HepG2 (cell line): ENCODE results near the gene FAM50A. TPM values are rescaled to one million over a fixed set of nuclear protein-coding genes. Genes with fewer than 3 reads are reported as not detected.
A peak's percentile ranks its signal among the peaks of the same experiment; 100 is the strongest.

Experiments
- DZIP1 ChIP-seq: sonication (generic); formaldehyde crosslinking; IDR thresholded peaks from 2 replicates; pipeline ENCODE4 v1.5.0; 2020; ENCODE audit warnings: mild to moderate bottlenecking, missing genetic modification reagents
- FOXK2 ChIP-seq: fragments of 450-650 bp; IDR thresholded peaks from 2 replicates; pipeline ENCODE4 v1.6.1; 2016
- HCFC1 ChIP-seq: fragments of 150-350 bp; IDR thresholded peaks from 2 replicates; pipeline ENCODE4 v1.6.1; 2014; ENCODE audit warnings: low read depth, low read length
- HOXA3 ChIP-seq: sonication (generic); formaldehyde crosslinking; IDR thresholded peaks from 2 replicates; pipeline ENCODE4 v1.5.0; 2020; ENCODE audit warnings: missing genetic modification reagents
- HOXA9 ChIP-seq: sonication (generic); formaldehyde crosslinking; IDR thresholded peaks from 2 replicates; pipeline ENCODE4 v1.8.1; 2022; ENCODE audit warnings: missing genetic modification reagents, mild to moderate bottlenecking, moderate library complexity, borderline replicate concordance
- HOXD1 ChIP-seq: sonication (generic); formaldehyde crosslinking; IDR thresholded peaks from 2 replicates; pipeline ENCODE4 v1.5.0; 2020; ENCODE audit warnings: missing genetic modification reagents
- IRF1 ChIP-seq: sonication (generic); formaldehyde crosslinking; IDR thresholded peaks from 2 replicates; pipeline ENCODE4 v1.4.0; 2020; ENCODE audit warnings: low read depth, mild to moderate bottlenecking, missing genetic modification reagents
- KLF15 ChIP-seq: sonication (generic); formaldehyde crosslinking; IDR thresholded peaks from 2 replicates; pipeline ENCODE4 v1.8.1; 2023; ENCODE audit warnings: borderline replicate concordance, mild to moderate bottlenecking, inconsistent platforms, missing genetic modification reagents, mixed read lengths
- MYNN ChIP-seq: sonication (generic); formaldehyde crosslinking; IDR thresholded peaks from 2 replicates; pipeline ENCODE4 v1.4.0; 2020; ENCODE audit warnings: mild to moderate bottlenecking, low read depth, missing genetic modification reagents
- NCOA1 ChIP-seq: sonication (generic); formaldehyde crosslinking; IDR thresholded peaks from 2 replicates; pipeline ENCODE4 v1.9.0; 2021; ENCODE audit warnings: missing genetic modification reagents
- PHF21A ChIP-seq: sonication (generic); formaldehyde crosslinking; IDR thresholded peaks from 2 replicates; pipeline ENCODE4 v1.5.0; 2020; ENCODE audit warnings: mild to moderate bottlenecking, missing genetic modification reagents
- POLR2G ChIP-seq: fragments of 200-400 bp; formaldehyde crosslinking; IDR thresholded peaks from 2 replicates; pipeline ENCODE4 v1.6.1; 2018; ENCODE audit warnings: mild to moderate bottlenecking, low read depth, low read length, moderate library complexity
- PPARG ChIP-seq: conservative IDR thresholded peaks from 2 replicates; pipeline ENCODE4 v1.6.1; 2016; ENCODE audit warnings: missing biosample characterization, missing genetic modification reagents
- SALL2 ChIP-seq: sonication (generic); formaldehyde crosslinking; IDR thresholded peaks from 2 replicates; pipeline ENCODE4 v1.8.1; 2023; ENCODE audit warnings: mild to moderate bottlenecking, missing genetic modification reagents, inconsistent platforms
- SP2 ChIP-seq: sonication (generic); formaldehyde crosslinking; IDR thresholded peaks from 2 replicates; pipeline ENCODE4 v1.5.1; 2020; ENCODE audit warnings: mild to moderate bottlenecking, missing genetic modification reagents
- TGIF2 ChIP-seq: IDR thresholded peaks from 2 replicates; pipeline ENCODE4 v1.6.1; 2016; ENCODE audit warnings: control low read depth, missing compliant biosample characterization
- XRCC5 ChIP-seq: fragments of 200-400 bp; formaldehyde crosslinking; optimal IDR thresholded peaks from 2 replicates; pipeline ENCODE3; 2017; ENCODE audit warnings: mild to moderate bottlenecking, low read length
- ZNF530 ChIP-seq: sonication (generic); formaldehyde crosslinking; IDR thresholded peaks from 2 replicates; pipeline ENCODE4 v1.5.0; 2020; ENCODE audit warnings: low read depth, mild to moderate bottlenecking, missing genetic modification reagents
- ZNF552 ChIP-seq: sonication (generic); formaldehyde crosslinking; IDR thresholded peaks from 2 replicates; pipeline ENCODE4 v1.9.0; 2022; ENCODE audit warnings: missing genetic modification reagents, mild to moderate bottlenecking, borderline replicate concordance
- ZNF737 ChIP-seq: sonication (generic); formaldehyde crosslinking; IDR thresholded peaks from 2 replicates; pipeline ENCODE4 v1.5.0; 2020; ENCODE audit warnings: missing genetic modification reagents, mild to moderate bottlenecking, borderline replicate concordance
- ZNF75D ChIP-seq: sonication (generic); formaldehyde crosslinking; IDR thresholded peaks from 2 replicates; pipeline ENCODE4 v1.8.1; 2023; ENCODE audit warnings: missing genetic modification reagents, mild to moderate bottlenecking, borderline replicate concordance
- ZSCAN31 ChIP-seq: sonication (generic); formaldehyde crosslinking; IDR thresholded peaks from 2 replicates; pipeline ENCODE4 v1.5.0; 2020; ENCODE audit warnings: low read depth, mild to moderate bottlenecking, missing genetic modification reagents
- polyA plus RNA-seq, 8 experiments: library from polyadenylated mRNA; depleted of rRNA in 3 of 8; stranded (reverse) in 7 of 8; unstranded in 1 of 8; fragments of >200 nt; fragmentation: Illumina TruSeq in 4 of 8; extraction: Trizol in 4 of 8; gene quantifications; 2 replicates each; pipeline versions ENCODE4 v1.2.1 to v1.2.3, GENCODE V29; 2011 to 2016; ENCODE audit warnings: low read depth in 4 of 8, missing spikeins in 1 of 8, mixed read lengths in 1 of 8; ENCODE audit not compliant: insufficient read depth in 1 of 8
- total RNA-seq, 5 experiments: library from RNA; depleted of rRNA; stranded (reverse); fragments of >200 nt; fragmentation: Illumina TruSeq; extraction: Trizol; gene quantifications; 2 replicates each; pipeline ENCODE4 v1.2.3, GENCODE V29; 2016; ENCODE audit warnings: low read depth in 1 of 5
- TF ChIP-seq, protein P1 (sequence below): sonication (generic); formaldehyde crosslinking; IDR thresholded peaks from 2 replicates; pipeline ENCODE4 v1.8.1; 2023; ENCODE audit warnings: mild to moderate bottlenecking, missing genetic modification reagents
- TF ChIP-seq, protein P2 (sequence below): sonication (generic); formaldehyde crosslinking; IDR thresholded peaks from 2 replicates; pipeline ENCODE4 v1.5.0; 2020; ENCODE audit warnings: mild to moderate bottlenecking, missing genetic modification reagents

The FAM50A gene
- total and polyA plus RNA-seq, 2 of the 13 experiments (the other 11 are each of a cell fraction or from before 2014, with no cell fraction given): 30.7 to 40.7 TPM

- TF ChIP-seq, protein P1, sequence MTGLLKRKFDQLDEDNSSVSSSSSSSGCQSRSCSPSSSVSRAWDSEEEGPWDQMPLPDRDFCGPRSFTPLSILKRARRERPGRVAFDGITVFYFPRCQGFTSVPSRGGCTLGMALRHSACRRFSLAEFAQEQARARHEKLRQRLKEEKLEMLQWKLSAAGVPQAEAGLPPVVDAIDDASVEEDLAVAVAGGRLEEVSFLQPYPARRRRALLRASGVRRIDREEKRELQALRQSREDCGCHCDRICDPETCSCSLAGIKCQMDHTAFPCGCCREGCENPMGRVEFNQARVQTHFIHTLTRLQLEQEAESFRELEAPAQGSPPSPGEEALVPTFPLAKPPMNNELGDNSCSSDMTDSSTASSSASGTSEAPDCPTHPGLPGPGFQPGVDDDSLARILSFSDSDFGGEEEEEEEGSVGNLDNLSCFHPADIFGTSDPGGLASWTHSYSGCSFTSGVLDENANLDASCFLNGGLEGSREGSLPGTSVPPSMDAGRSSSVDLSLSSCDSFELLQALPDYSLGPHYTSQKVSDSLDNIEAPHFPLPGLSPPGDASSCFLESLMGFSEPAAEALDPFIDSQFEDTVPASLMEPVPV (CRISPR knock-in tag): 0 out of 2 replicates have a peak, but pooled peaks have one; percentile 15
- TF ChIP-seq FOXK2: no peak
- TF ChIP-seq DZIP1: no peak
- no peak; the same call in 1 of the 2 replicates for TF ChIP-seq HOXD1 (CRISPR knock-in tag)
- no peak for TF ChIP-seq PPARG (CRISPR knock-in tag)
- TF ChIP-seq ZNF530: no peak
- TF ChIP-seq MYNN (CRISPR knock-in tag): no peak
- no peak for TF ChIP-seq ZNF737
- TF ChIP-seq TGIF2 (CRISPR knock-in tag): peak; percentile 52; the same call in 1 of the 2 replicates
- TF ChIP-seq NCOA1: no peak
- no peak for TF ChIP-seq ZSCAN31 (CRISPR knock-in tag)
- TF ChIP-seq ZNF75D (CRISPR knock-in tag): no peak
- peak; percentile 29; the same call in 1 of the 2 replicates for TF ChIP-seq HCFC1
- TF ChIP-seq PHF21A (CRISPR knock-in tag): 0 out of 2 replicates have a peak, but pooled peaks have one; percentile 9
- TF ChIP-seq HOXA3 (CRISPR knock-in tag): peak; percentile 85
- TF ChIP-seq, protein P2, sequence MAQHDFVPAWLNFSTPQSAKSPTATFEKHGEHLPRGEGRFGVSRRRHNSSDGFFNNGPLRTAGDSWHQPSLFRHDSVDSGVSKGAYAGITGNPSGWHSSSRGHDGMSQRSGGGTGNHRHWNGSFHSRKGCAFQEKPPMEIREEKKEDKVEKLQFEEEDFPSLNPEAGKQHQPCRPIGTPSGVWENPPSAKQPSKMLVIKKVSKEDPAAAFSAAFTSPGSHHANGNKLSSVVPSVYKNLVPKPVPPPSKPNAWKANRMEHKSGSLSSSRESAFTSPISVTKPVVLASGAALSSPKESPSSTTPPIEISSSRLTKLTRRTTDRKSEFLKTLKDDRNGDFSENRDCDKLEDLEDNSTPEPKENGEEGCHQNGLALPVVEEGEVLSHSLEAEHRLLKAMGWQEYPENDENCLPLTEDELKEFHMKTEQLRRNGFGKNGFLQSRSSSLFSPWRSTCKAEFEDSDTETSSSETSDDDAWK (CRISPR knock-in tag): no peak
- peak; percentile 99 for TF ChIP-seq POLR2G
- no peak for TF ChIP-seq KLF15 (CRISPR knock-in tag)
- no peak for TF ChIP-seq IRF1 (CRISPR knock-in tag)
- TF ChIP-seq SP2 (CRISPR knock-in tag): no peak; the same call in 1 of the 2 replicates
- no peak for TF ChIP-seq XRCC5
- 0 out of 2 replicates have a peak, but pooled peaks have one; percentile 46 for TF ChIP-seq HOXA9
- no peak; the same call in 1 of the 2 replicates for TF ChIP-seq ZNF552 (CRISPR knock-in tag)
- 0 out of 2 replicates have a peak, but pooled peaks have one; percentile 7 for TF ChIP-seq SALL2 (CRISPR knock-in tag)
Measured at GRCh38 chrX:154397888-154398667, 45.9 kb upstream of the FAM50A start, which contains the start of gene RPL10 (continued).
